H1 (cell line): Measurements from ENCODE around the gene FAM76B. TPM values are rescaled to one million over a fixed set of nuclear protein-coding genes. Genes with fewer than 3 reads are reported as not detected.

Source experiments
- CTCF ChIA-PET: fragments of 300-600 bp; sonication (Branson Sonifier 250); formaldehyde crosslinking; loops from one replicate; lab custom pipeline; 2021; ENCODE audit not compliant: partially characterized antibody; lab: Charles Lee
- POLR2A ChIA-PET: fragments of 300-600 bp; sonication (Branson Sonifier 250); formaldehyde crosslinking; loops from one replicate; lab custom pipeline; 2021; ENCODE audit warnings: inconsistent platforms; ENCODE audit not compliant: partially characterized antibody; lab: Charles Lee
- DNase-seq, 2 experiments: peaks; one replicate each; pipeline versions ENCODE4 v3.0.0 to v3.0.0-alpha.2; 2010 to 2022; ENCODE audit warnings: low spot score in 2 of 2, low read depth in 1 of 2, mixed read lengths in 1 of 2
- FAIRE-seq: peaks from 2 replicates; lab custom pipeline; 2011; peaks lifted over from hg19 to GRCh38; lab: Jason Lieb, UNC
- H2AFZ ChIP-seq: 2 replicates; pipeline ENCODE4 v1.8.1; 2012; ENCODE audit warnings: low read length, inconsistent platforms
- H2AK5ac ChIP-seq: 2 replicates; pipeline ENCODE4 v1.6.1; 2013; ENCODE audit warnings: low read depth, low read length
- H2BK120ac ChIP-seq: replicated peaks from 2 replicates; pipeline ENCODE3; 2013; ENCODE audit warnings: low read depth, low read length, inconsistent platforms
- H2BK12ac ChIP-seq: 2 replicates; pipeline ENCODE4 v1.6.1; 2013; ENCODE audit warnings: low read depth, low read length
- H2BK15ac ChIP-seq: 2 replicates; pipeline ENCODE4 v1.6.1; 2013; ENCODE audit warnings: low read length
- H2BK20ac ChIP-seq: 2 replicates; pipeline ENCODE4 v1.6.1; 2013; ENCODE audit warnings: low read length
- H2BK5ac ChIP-seq: 2 replicates; pipeline ENCODE4 v1.6.1; 2013; ENCODE audit warnings: low read depth, low read length
- H3K14ac ChIP-seq: 2 replicates; pipeline ENCODE4 v1.6.1; 2013; ENCODE audit warnings: inconsistent platforms; ENCODE audit not compliant: insufficient read length
- H3K18ac ChIP-seq: 2 replicates; pipeline ENCODE4 v1.6.1; 2013; ENCODE audit warnings: low read length; ENCODE audit errors: extremely low read depth
- H3K23ac ChIP-seq: 2 replicates; pipeline ENCODE4 v1.6.1; 2013; ENCODE audit warnings: inconsistent platforms; ENCODE audit not compliant: insufficient read length
- H3K23me2 ChIP-seq: 2 replicates; pipeline ENCODE4 v1.6.1; 2013; ENCODE audit warnings: low read depth, low read length
- H3K27ac ChIP-seq: 2 replicates; pipeline ENCODE4 v1.6.1; 2011; ENCODE audit warnings: low read depth, low read length, inconsistent platforms
- H3K27me3 ChIP-seq, 4 experiments: replicated peaks in 1 of 4; 1 replicate in 1 of 4; 2 replicates in 3 of 4; pipeline versions ENCODE4 v1.6.1 to v1.8.1; 2011 to 2013; ENCODE audit warnings: low read length in 3 of 4, mild to moderate bottlenecking in 3 of 4, inconsistent platforms in 2 of 4, mixed read lengths in 2 of 4, moderate library complexity in 1 of 4; ENCODE audit not compliant: control insufficient read depth in 3 of 4, insufficient read depth in 3 of 4; ENCODE audit errors: extremely low read depth in 1 of 4
- H3K36me3 ChIP-seq, 4 experiments: 2 replicates each; pipeline versions ENCODE4 v1.6.1 to v1.8.1; 2011 to 2013; ENCODE audit warnings: mild to moderate bottlenecking in 4 of 4, low read length in 3 of 4, moderate library complexity in 2 of 4, control low read depth in 1 of 4, inconsistent platforms in 1 of 4; ENCODE audit not compliant: insufficient read depth in 4 of 4, control insufficient read depth in 2 of 4
- H3K4ac ChIP-seq: replicated peaks from 2 replicates; pipeline ENCODE3; 2013; ENCODE audit warnings: low read length, low read depth, mixed read lengths, inconsistent platforms; ENCODE audit not compliant: insufficient read length
- H3K4me1 ChIP-seq, 4 experiments: replicated peaks in 1 of 4; 1 replicate in 1 of 4; 2 replicates in 3 of 4; pipeline versions ENCODE4 v1.6.1 to v1.8.1; 2011 to 2013; ENCODE audit warnings: low read length in 3 of 4, inconsistent platforms in 2 of 4, mixed read lengths in 1 of 4; ENCODE audit not compliant: insufficient read depth in 4 of 4, control insufficient read depth in 3 of 4
- H3K4me2 ChIP-seq, 2 experiments: 2 replicates each; pipeline versions ENCODE4 v1.6.1 to v1.8.1; 2011 to 2013; ENCODE audit warnings: low read depth in 2 of 2, low read length in 2 of 2, control low read depth in 1 of 2, inconsistent platforms in 1 of 2, mild to moderate bottlenecking in 1 of 2; ENCODE audit not compliant: insufficient read depth in 1 of 2
- H3K4me3 ChIP-seq, 4 experiments: fragments of 200-600, 300-600 bp in 1 of 4; sonication (generic), shearing (Covaris generic), sonication (Bioruptor Twin) in 1 of 4; 2 replicates each; pipeline versions ENCODE4 v1.5.1 to v1.8.1; 2011 to 2016; ENCODE audit warnings: low read length in 4 of 4, low read depth in 3 of 4, control low read depth in 2 of 4, inconsistent platforms in 2 of 4, mild to moderate bottlenecking in 2 of 4, mixed read lengths in 1 of 4, moderate library complexity in 1 of 4; ENCODE audit not compliant: insufficient read depth in 2 of 4; ENCODE audit errors: extremely low read depth in 1 of 4
- H3K56ac ChIP-seq: replicated peaks from 2 replicates; pipeline ENCODE3; 2013; ENCODE audit warnings: low read depth, mild to moderate bottlenecking, mixed read lengths, low read length, inconsistent platforms; ENCODE audit not compliant: insufficient read length
- H3K79me1 ChIP-seq: 2 replicates; pipeline ENCODE4 v1.6.1; 2013; ENCODE audit warnings: low read depth, low read length, control low read depth
- H3K79me2 ChIP-seq, 2 experiments: 2 replicates each; pipeline versions ENCODE4 v1.6.1 to v1.8.1; 2012 to 2013; ENCODE audit warnings: low read length in 2 of 2, mild to moderate bottlenecking in 2 of 2, inconsistent platforms in 1 of 2; ENCODE audit not compliant: insufficient read depth in 2 of 2, control insufficient read depth in 1 of 2
- H3K9ac ChIP-seq, 4 experiments: replicated peaks in 1 of 4; 1 replicate in 1 of 4; 2 replicates in 3 of 4; pipeline versions ENCODE4 v1.6.1 to v1.8.1; 2011 to 2013; ENCODE audit warnings: low read depth in 3 of 4, low read length in 3 of 4, control low read depth in 2 of 4, mild to moderate bottlenecking in 2 of 4, moderate library complexity in 2 of 4, inconsistent platforms in 1 of 4; ENCODE audit errors: extremely low read depth in 1 of 4
- H3K9me3 ChIP-seq, 2 experiments: 2 replicates each; pipeline versions ENCODE4 v1.6.1 to v1.8.1; 2012 to 2013; ENCODE audit warnings: mild to moderate bottlenecking in 2 of 2, moderate library complexity in 2 of 2, control low read depth in 1 of 2, inconsistent platforms in 1 of 2, low read depth in 1 of 2, low read length in 1 of 2, mixed read lengths in 1 of 2; ENCODE audit not compliant: insufficient read depth in 2 of 2
- H4K20me1 ChIP-seq, 2 experiments: replicated peaks in 1 of 2; 2 replicates each; pipeline versions ENCODE3 to v1.8.1; 2011 to 2013; ENCODE audit warnings: inconsistent platforms in 2 of 2, low read length in 2 of 2, mild to moderate bottlenecking in 1 of 2; ENCODE audit not compliant: insufficient read depth in 2 of 2, control insufficient read depth in 1 of 2
- H4K5ac ChIP-seq: 2 replicates; pipeline ENCODE4 v1.6.1; 2013; ENCODE audit warnings: low read length, low read depth, mixed read lengths, inconsistent platforms; ENCODE audit not compliant: insufficient read length
- H4K8ac ChIP-seq: 2 replicates; pipeline ENCODE4 v1.8.0; 2013; ENCODE audit warnings: mild to moderate bottlenecking, moderate library complexity, low read length, inconsistent platforms; ENCODE audit not compliant: insufficient read depth; ENCODE audit errors: extremely low read depth
- H4K91ac ChIP-seq: replicated peaks from 2 replicates; pipeline ENCODE3; 2013; ENCODE audit warnings: low read length, mixed read lengths, inconsistent platforms; ENCODE audit not compliant: insufficient read length
- E2F6 ChIP-seq: IDR thresholded peaks from 2 replicates; pipeline ENCODE4 v1.6.1; 2012; ENCODE audit warnings: inconsistent platforms
- GTF2F1 ChIP-seq: IDR thresholded peaks from 2 replicates; pipeline ENCODE4 v1.6.1; 2012; ENCODE audit warnings: low read depth, low read length, improper control_type of control experiment, borderline replicate concordance
- PHF8 ChIP-seq: fragments of 200-600 bp; sonication (generic); conservative IDR thresholded peaks from 2 replicates; pipeline ENCODE4 v1.7.1; 2012; ENCODE audit warnings: low read depth, mild to moderate bottlenecking, inconsistent platforms, low read length, moderate library complexity
- POU5F1 ChIP-seq: IDR thresholded peaks from 2 replicates; pipeline ENCODE4 v1.6.1; 2011; ENCODE audit warnings: low read depth, mild to moderate bottlenecking, low read length, moderate library complexity
- RFX5 ChIP-seq: IDR thresholded peaks from 2 replicates; pipeline ENCODE4 v1.6.1; 2011; ENCODE audit warnings: low read depth, low read length, improper control_type of control experiment, borderline replicate concordance
- YY1 ChIP-seq: IDR thresholded peaks from 2 replicates; pipeline ENCODE4 v1.6.1; 2011; ENCODE audit warnings: low read depth, mild to moderate bottlenecking, low read length
- WGBS, 2 experiments: shearing (Covaris generic) in 1 of 2; methylation state at CpG; one replicate each; pipeline versions ENCODE4 v1.1.6 to v1.1.7; 2013 to 2015; ENCODE audit warnings: low lambda C conversion rate in 2 of 2, mixed read lengths in 2 of 2, inconsistent platforms in 1 of 2, low coverage in 1 of 2, missing lambda C conversion rate in 1 of 2; ENCODE audit not compliant: insufficient replicate concordance in 2 of 2, insufficient coverage in 1 of 2, insufficient read length in 1 of 2; ENCODE audit errors: extremely low coverage in 1 of 2, missing lambda C conversion rate in 1 of 2; 5-methylcytosine and 5-hydroxymethylcytosine counted together
- polyA plus RNA-seq, 7 experiments: library from polyadenylated mRNA; depleted of rRNA in 3 of 7; stranded (reverse) in 5 of 7; unstranded in 2 of 7; fragments of >200 nt in 5 of 7; fragments of 200-250 nt in 2 of 7; gene quantifications; 1 replicate in 5 of 7; 2 replicates in 1 of 7; 4 replicates in 1 of 7; pipeline versions ENCODE4 v1.2.1 to v1.2.3, GENCODE V29; 2011 to 2013; ENCODE audit warnings: missing spikeins in 2 of 7, mixed read lengths in 2 of 7
- total RNA-seq: library from RNA; stranded (reverse); fragmentation: NEBNext Ultra II Directional; extraction: Animal tissue kit (Norgen Biotek cat#: 25700); gene quantifications from 2 replicates; pipeline ENCODE4 v1.2.1, GENCODE V29; 2021

FAM76B gene
- total and polyA plus RNA-seq, 2 of the 8 experiments (the other 6 are each of a cell fraction or from before 2014, with no cell fraction given): 11.0 to 22.3 TPM

- no peaks in the 10 kb centered on the region; a peak in 1 of 7 replicates for H3K4me1 ChIP-seq
- DNase-seq (no peak), FAIRE-seq (no peak)
- no peak overlapping the region for H4K91ac ChIP-seq
- H2BK20ac ChIP-seq: no peak overlapping the region
- no peaks in the 10 kb centered on the region for H3K36me3 ChIP-seq
- no peaks in the 10 kb centered on the region for H3K27me3 ChIP-seq
- no peak overlapping the region for H2BK15ac ChIP-seq
- H3K9ac ChIP-seq: no peak overlapping the region
- WGBS, 2 experiments: 92% methylated on average over 6 of the region's 6 CpGs; no CpG with 5 or more reads in 1 of the 2 experiments
- POLR2A ChIA-PET: no interaction called here
- no peaks in the 10 kb centered on the region for H4K20me1 ChIP-seq
- H3K27ac ChIP-seq: no peak overlapping the region
- no peak overlapping the region for H2AFZ ChIP-seq
- no peak overlapping the region for H3K4ac ChIP-seq
- H2BK12ac ChIP-seq: no peak overlapping the region
- CTCF ChIA-PET: interaction anchor here (0.7 to 2.7 kb wide), 4 partner anchors 10 to 577 kb away, joined by 3 to 11 read pairs (median 6); no protein-coding TSS in a partner anchor
- no peak overlapping the region for H3K4me3 ChIP-seq
- H3K14ac ChIP-seq: no peak overlapping the region
- no peak overlapping the region for H4K8ac ChIP-seq
- H3K79me1 ChIP-seq: no peaks in the 10 kb centered on the region
- H2BK5ac ChIP-seq: no peak overlapping the region
- H3K23ac ChIP-seq: no peak overlapping the region
- H3K4me2 ChIP-seq: no peak overlapping the region
- H4K5ac ChIP-seq: no peak overlapping the region
- peaks cover under 1% of the 10 kb centered on the region; the same call in 1 of the 2 replicates for H3K23me2 ChIP-seq
- no peak for TF ChIP-seq PHF8
- no peak for TF ChIP-seq YY1
- TF ChIP-seq RFX5: no peak
- no peak for TF ChIP-seq POU5F1
- no peak for TF ChIP-seq GTF2F1
- TF ChIP-seq E2F6: peak; percentile 30; the same call in 1 of the 2 replicates
- no peak overlapping the region for H2AK5ac ChIP-seq
- H3K56ac ChIP-seq: no peak overlapping the region
- no peak overlapping the region for H2BK120ac ChIP-seq
- no peaks in the 10 kb centered on the region for H3K9me3 ChIP-seq
- no peak overlapping the region for H3K18ac ChIP-seq
- no peaks in the 10 kb centered on the region for H3K79me2 ChIP-seq
Measured at GRCh38 chr11:95729462-95729861, 60.1 kb downstream of the FAM76B start.
